PC-3 (cell line): ENCODE measurements around the gene FBXL15. TPM values are rescaled to one million over a fixed set of nuclear protein-coding genes. Genes with fewer than 3 reads are reported as not detected.
A peak's percentile ranks its signal among the peaks of the same experiment; 100 is the strongest.

Experiments
- ATAC-seq: fragments of 200-7000 bp; cut with Tn5 transposase; 2 replicates; pipeline ENCODE4 v1.9.1; 2020; ENCODE audit warnings: mild to moderate bottlenecking, moderate library complexity
- BruUV-seq: library from RNA; stranded (reverse); fragments of 400-500 nt; replicated peaks from 2 replicates; lab custom pipeline; 2021; lab: Mats Ljungman, UMichigan
- CTCF ChIA-PET: fragments of 300-600 bp; sonication (Branson Sonifier 250); formaldehyde crosslinking; loops from one replicate; lab custom pipeline; 2022; ENCODE audit warnings: antibody characterized with exemption; lab: Charles Lee
- POLR2A ChIA-PET: fragments of 300-600 bp; sonication (Branson Sonifier 250); formaldehyde crosslinking; loops from one replicate; lab custom pipeline; 2022; ENCODE audit warnings: antibody characterized with exemption; ENCODE audit not compliant: unreplicated experiment; lab: Charles Lee
- DNase-seq: peaks from one replicate; pipeline ENCODE4 v3.0.0-alpha.2; 2015
- H2AFZ ChIP-seq: fragments of 300-600 bp; sonication (generic); 2 replicates; pipeline ENCODE4 v1.6.0; 2016; ENCODE audit warnings: antibody characterized with exemption, low read length
- H3F3A ChIP-seq: fragments of 300-600 bp; sonication (generic); one replicate; pipeline ENCODE4 v1.6.0; 2017; ENCODE audit warnings: antibody characterized with exemption, low read length, control low read depth, mild to moderate bottlenecking; ENCODE audit not compliant: unreplicated experiment
- H3K27ac ChIP-seq: fragments of 300-600 bp; sonication (generic); 2 replicates; pipeline ENCODE4 v1.5.1; 2016; ENCODE audit warnings: mild to moderate bottlenecking, low read length
- H3K27me3 ChIP-seq: fragments of 300-600 bp; sonication (generic); 2 replicates; pipeline ENCODE4 v1.6.1; 2016; ENCODE audit warnings: low read length, mixed read lengths
- H3K36me3 ChIP-seq: fragments of 300-600 bp; sonication (generic); 2 replicates; pipeline ENCODE4 v1.6.1; 2016; ENCODE audit warnings: low read depth, mixed run types, low read length, mixed read lengths
- H3K4me1 ChIP-seq: fragments of 300-600 bp; sonication (generic); 2 replicates; pipeline ENCODE4 v1.5.1; 2016; ENCODE audit warnings: low read length; ENCODE audit not compliant: insufficient read depth
- H3K4me2 ChIP-seq: fragments of 300-600 bp; sonication (generic); 2 replicates; pipeline ENCODE4 v1.6.0; 2016; ENCODE audit warnings: low read length
- H3K4me3 ChIP-seq: fragments of 300-600 bp; sonication (generic); 2 replicates; pipeline ENCODE4 v1.5.1; 2016; ENCODE audit warnings: mild to moderate bottlenecking, low read length, mixed read lengths
- H3K79me2 ChIP-seq: fragments of 300-600 bp; sonication (generic); 2 replicates; pipeline ENCODE4 v1.6.1; 2017; ENCODE audit warnings: low read length, mixed read lengths
- H3K9ac ChIP-seq: fragments of 300-600 bp; sonication (generic); 2 replicates; pipeline ENCODE4 v1.6.0; 2016; ENCODE audit warnings: mild to moderate bottlenecking, low read length
- H3K9me2 ChIP-seq: fragments of 300-600 bp; sonication (generic); replicated peaks from 2 replicates; pipeline ENCODE4 v1.6.1; 2016; ENCODE audit warnings: mixed run types, low read length, mixed read lengths
- H3K9me3 ChIP-seq: fragments of 300-600 bp; sonication (generic); 2 replicates; pipeline ENCODE4 v1.6.1; 2016; ENCODE audit warnings: low read length, mixed read lengths
- H4K20me1 ChIP-seq: fragments of 300-600 bp; sonication (generic); 2 replicates; pipeline ENCODE4 v1.6.1; 2016; ENCODE audit warnings: low read length, mixed read lengths
- CTCF ChIP-seq: fragments of 300-600 bp; sonication (generic); conservative IDR thresholded peaks from 2 replicates; pipeline ENCODE4 v1.5.1; 2017; ENCODE audit warnings: antibody characterized with exemption, low read depth, mild to moderate bottlenecking, low read length
- EZH2 ChIP-seq: fragments of 300-600 bp; sonication (generic); IDR thresholded peaks from one replicate; pipeline ENCODE4 v1.6.1; 2017; ENCODE audit warnings: antibody characterized with exemption, mild to moderate bottlenecking, low read length; ENCODE audit not compliant: unreplicated experiment
- EZH2phosphoT487 ChIP-seq: fragments of 300-600 bp; sonication (generic); IDR thresholded peaks from 2 replicates; pipeline ENCODE4 v1.6.1; 2018; ENCODE audit warnings: mild to moderate bottlenecking, antibody characterized with exemption, low read length, borderline replicate concordance
- intact Hi-C: fragments of 100-400 bp; cut with micrococcal nuclease; formaldehyde crosslinking; loops from 2 replicates; pipeline ENCODE4 v1.9.0; 2023
- total RNA-seq: library from RNA; depleted of rRNA; stranded (reverse); fragments of >200 nt; gene quantifications from 2 replicates; pipeline ENCODE4 v1.2.3, GENCODE V29; 2014

The FBXL15 gene
- total RNA-seq, 1 experiment from 2014 or later = 12.7 TPM

GRCh38 chr10:102384053-102384452 lies 36.6 kb upstream of the FBXL15 start:
- H3K9me2 ChIP-seq = no peaks in the 10 kb centered on the region
- no peak overlapping the region for H3K9ac ChIP-seq
- TF ChIP-seq EZH2phosphoT487 = no peak
- peak; percentile 33; the same call in 1 of the 2 replicates for TF ChIP-seq CTCF
- DNase-seq = no peak
- peaks cover 3% of the 10 kb centered on the region; the same call in 1 of the 2 replicates for H3K36me3 ChIP-seq
- H3K79me2 ChIP-seq = no peaks in the 10 kb centered on the region
- no peaks in the 10 kb centered on the region for H4K20me1 ChIP-seq
- H3K27ac ChIP-seq = no peak overlapping the region
- no peaks in the 10 kb centered on the region for H3K9me3 ChIP-seq
- no peak overlapping the region for H3K4me3 ChIP-seq
- no TSS peak for BruUV-seq
- H3K27me3 ChIP-seq = no peaks in the 10 kb centered on the region
- ChIA-PET CTCF (interaction anchor here (0.6 kb wide), 1 partner anchor 38 kb away, joined by 5 read pairs; no protein-coding TSS in a partner anchor), POLR2A (no interaction called here)
- no peaks in the 10 kb centered on the region for H3F3A ChIP-seq
- no peak for ATAC-seq
- no peak overlapping the region for H3K4me2 ChIP-seq
- H3K4me1 ChIP-seq = no peaks in the 10 kb centered on the region
- intact Hi-C loops = no loop called here
- H2AFZ ChIP-seq = no peak overlapping the region

- no peak for TF ChIP-seq EZH2phosphoT487
- no peak for TF ChIP-seq CTCF
- no peak for TF ChIP-seq EZH2
- no peak overlapping the region for H3K4me3 ChIP-seq
- no peaks in the 10 kb centered on the region for H4K20me1 ChIP-seq
- CTCF ChIA-PET = interaction anchor here (0.6 kb wide), 1 partner anchor 9 kb away, joined by 3 read pairs; no protein-coding TSS in a partner anchor
- no peak overlapping the region for H2AFZ ChIP-seq
- no TSS peak for BruUV-seq
- DNase-seq = no peak
- no peaks in the 10 kb centered on the region for H3K4me1 ChIP-seq
- ATAC-seq = peak; percentile 27; the same call in 1 of the 2 replicates
- no peaks in the 10 kb centered on the region for H3F3A ChIP-seq
- POLR2A ChIA-PET = interaction anchor here (0.9 kb wide), 1 partner anchor 10 kb away, joined by 6 read pairs; no protein-coding TSS in a partner anchor
- no peaks in the 10 kb centered on the region for H3K27me3 ChIP-seq
- no peaks in the 10 kb centered on the region for H3K9me2 ChIP-seq
- H3K4me2 ChIP-seq = no peak overlapping the region
- H3K27ac ChIP-seq = no peak overlapping the region
- no peaks in the 10 kb centered on the region for H3K9me3 ChIP-seq
- H3K36me3 ChIP-seq = peaks cover 3% of the 10 kb centered on the region; the same call in 1 of the 2 replicates
- no peaks in the 10 kb centered on the region for H3K79me2 ChIP-seq
- no peak overlapping the region for H3K9ac ChIP-seq
- intact Hi-C loops = no loop called here
These were observed 35.8 kb upstream of the FBXL15 start for GRCh38 chr10:102384606-102385429.

- H3K36me3 ChIP-seq = no peaks in the 10 kb centered on the region
- TF ChIP-seq EZH2 = no peak
- TF ChIP-seq CTCF = no peak
- no peak for TF ChIP-seq EZH2phosphoT487
- intact Hi-C loops = no loop called here
- POLR2A ChIA-PET = no interaction called here
- H3K4me3 ChIP-seq = no peak overlapping the region
- H3K4me2 ChIP-seq = no peak overlapping the region
- H3K27me3 ChIP-seq = no peaks in the 10 kb centered on the region
- H3K79me2 ChIP-seq = no peaks in the 10 kb centered on the region
- no peak for DNase-seq
- H3K4me1 ChIP-seq = no peaks in the 10 kb centered on the region
- H3K27ac ChIP-seq = no peak overlapping the region
- no peaks in the 10 kb centered on the region for H3K9me3 ChIP-seq
- no peaks in the 10 kb centered on the region for H3F3A ChIP-seq
- CTCF ChIA-PET = no interaction called here
- H4K20me1 ChIP-seq = no peaks in the 10 kb centered on the region
- H3K9ac ChIP-seq = no peak overlapping the region
- H3K9me2 ChIP-seq = no peaks in the 10 kb centered on the region
- BruUV-seq = no TSS peak
- H2AFZ ChIP-seq = no peak overlapping the region
- ATAC-seq = no peak
These were observed 30.7 kb upstream of the FBXL15 start for GRCh38 chr10:102389894-102390293.
